Mesothelial cell of epicardium (in vitro differentiated cells): Measurements from ENCODE around the gene MALRD1. TPM values are rescaled to one million over a fixed set of nuclear protein-coding genes. Genes with fewer than 3 reads are reported as not detected.
"Not testable (repeated sequence)": the region's sequence is repeated elsewhere in the genome, so short reads cannot be mapped to it uniquely, and the experiment has no call there.

Experiments
- DNase-seq, 2 experiments: peaks; one replicate each; pipeline ENCODE4 v3.0.0; 2021; ENCODE audit warnings: low spot score in 2 of 2; ENCODE audit not compliant: unreplicated experiment in 2 of 2
- H3K27ac Mint-ChIP-seq: 2 replicates; pipeline ENCODE4 v1.8.0; 2021; ENCODE audit warnings: mixed read lengths
- H3K27me3 Mint-ChIP-seq: 2 replicates; pipeline ENCODE4 v1.8.0; 2021; ENCODE audit warnings: low read depth, mixed read lengths
- H3K36me3 Mint-ChIP-seq: 2 replicates; pipeline ENCODE4 v1.8.0; 2021; ENCODE audit warnings: mixed read lengths
- H3K4me1 Mint-ChIP-seq: 2 replicates; pipeline ENCODE4 v1.8.0; 2021; ENCODE audit warnings: mixed read lengths
- H3K4me3 Mint-ChIP-seq: 2 replicates; pipeline ENCODE4 v1.8.0; 2021; ENCODE audit warnings: mild to moderate bottlenecking, moderate library complexity, mixed read lengths
- H3K9me3 Mint-ChIP-seq: 2 replicates; pipeline ENCODE4 v1.8.0; 2021; ENCODE audit warnings: mixed read lengths
- CTCF ChIP-seq: fragments of 200-600 bp; sonication (generic); IDR thresholded peaks from one replicate; pipeline ENCODE4 v1.5.0; 2021; ENCODE audit warnings: antibody characterized with exemption; ENCODE audit not compliant: unreplicated experiment
- total RNA-seq: library from RNA; stranded (reverse); gene quantifications from 3 replicates; pipeline ENCODE4 v1.2.1, GENCODE V29; 2021

MALRD1 gene
- total RNA-seq, 1 donor from 2014 or later = 11.1 TPM

GRCh38 chr10:19749185-19749729 lies 700.7 kb downstream of the MALRD1 start:
- no peak overlapping the region for H3K27ac Mint-ChIP-seq

GRCh38 chr10:19750972-19751371 lies 702.4 kb downstream of the MALRD1 start:
- no peak for TF ChIP-seq CTCF
- H3K9me3 Mint-ChIP-seq = peaks cover 18% of the 10 kb centered on the region
- no peaks in the 10 kb centered on the region for H3K27me3 Mint-ChIP-seq
- no peak overlapping the region for H3K27ac Mint-ChIP-seq
- no peak overlapping the region for H3K4me3 Mint-ChIP-seq
- no peak for DNase-seq
- peaks cover 7% of the 10 kb centered on the region for H3K36me3 Mint-ChIP-seq
- no peaks in the 10 kb centered on the region for H3K4me1 Mint-ChIP-seq

More at GRCh38 chr10:19749185-19749729, 700.7 kb downstream of the MALRD1 start:
- no peak for DNase-seq
- H3K4me1 Mint-ChIP-seq = no peaks in the 10 kb centered on the region
- no peaks in the 10 kb centered on the region for H3K27me3 Mint-ChIP-seq
- no peak for TF ChIP-seq CTCF
- H3K36me3 Mint-ChIP-seq = peaks cover 9% of the 10 kb centered on the region
- peaks cover 26% of the 10 kb centered on the region for H3K9me3 Mint-ChIP-seq
- no peak overlapping the region for H3K4me3 Mint-ChIP-seq

- DNase-seq = no peak
- Mint-ChIP-seq H3K27me3 (no peaks in the 10 kb centered on the region), H3K27ac (no peak overlapping the region), H3K4me3 (no peak overlapping the region), H3K9me3 (no peaks in the 10 kb centered on the region), H3K4me1 (peaks cover 3% of the 10 kb centered on the region), H3K36me3 (no peaks in the 10 kb centered on the region)
- no peak for TF ChIP-seq CTCF
These were observed 708.3 kb downstream of the MALRD1 start for GRCh38 chr10:19756919-19757318.

GRCh38 chr10:19762026-19762425 lies 713.4 kb downstream of the MALRD1 start:
- H3K36me3 Mint-ChIP-seq = no peaks in the 10 kb centered on the region

GRCh38 chr10:19764111-19764510 lies 715.5 kb downstream of the MALRD1 start:
- DNase-seq = no peak
- no peak for TF ChIP-seq CTCF
- Mint-ChIP-seq H3K27me3 (no peaks in the 10 kb centered on the region), H3K27ac (no peak overlapping the region), H3K4me1 (peaks cover 8% of the 10 kb centered on the region), H3K9me3 (peaks cover 10% of the 10 kb centered on the region), H3K4me3 (no peak overlapping the region), H3K36me3 (no peaks in the 10 kb centered on the region)

More at GRCh38 chr10:19762026-19762425, 713.4 kb downstream of the MALRD1 start:
- DNase-seq = no peak
- Mint-ChIP-seq H3K27me3 (no peaks in the 10 kb centered on the region), H3K4me1 (peaks cover under 1% of the 10 kb centered on the region), H3K4me3 (no peak overlapping the region), H3K27ac (no peak overlapping the region), H3K9me3 (peaks cover 10% of the 10 kb centered on the region)
- no peak for TF ChIP-seq CTCF

- Mint-ChIP-seq H3K9me3 (peaks cover 9% of the 10 kb centered on the region), H3K36me3 (no peaks in the 10 kb centered on the region), H3K4me1 (peaks cover 8% of the 10 kb centered on the region), H3K27me3 (no peaks in the 10 kb centered on the region), H3K27ac (no peak overlapping the region), H3K4me3 (no peak overlapping the region)
- TF ChIP-seq CTCF = no peak
- DNase-seq = no peak
These were observed 719.3 kb downstream of the MALRD1 start for GRCh38 chr10:19767876-19768275.

GRCh38 chr10:19769826-19770225 lies 721.2 kb downstream of the MALRD1 start:
- not testable (repeated sequence) for H3K27me3 Mint-ChIP-seq, H3K9me3 Mint-ChIP-seq, H3K36me3 Mint-ChIP-seq, H3K27ac Mint-ChIP-seq, H3K4me1 Mint-ChIP-seq, H3K4me3 Mint-ChIP-seq, DNase-seq
